Measurements from ENCODE around the gene PEX13. TPM values are rescaled to one million over a fixed set of nuclear protein-coding genes. Genes with fewer than 3 reads are reported as not detected.

The PEX13 gene
- 28.7 and 42.3 TPM in 2 replicates for total RNA-seq

- DNase-seq (ENCODE audit: low read depth) = peak; percentile 77
- TF ChIP-seq CTCF (IDR thresholded peaks at IDR 0.05; ENCODE audit: insufficient read depth, low read depth, low read length) = no peak
- H3K4me3 ChIP-seq (ENCODE audit: low read depth, low read length) = peak within 1 kb of the TSS; percentile 84
These were observed at the start of gene PEX13, which contains the start of gene PUS10 for GRCh38 chr2:61017556-61018317. PEX13 (plus strand) TSS chr2:61017720; CDS start chr2:61017760, 40 bp downstream. PUS10 (minus strand) TSS chr2:61018255; CDS start chr2:61011890, 6,365 bp downstream.

- DNase-seq (ENCODE audit: low read depth) = no peak
- no peak for TF ChIP-seq CTCF (IDR thresholded peaks at IDR 0.05; ENCODE audit: insufficient read depth, low read depth, low read length)
- no peak overlapping the region for H3K4me3 ChIP-seq (ENCODE audit: low read depth, low read length)
These were observed 44.4 kb upstream of the PEX13 start for GRCh38 chr2:60972889-60973656.

- TF ChIP-seq CTCF (IDR thresholded peaks at IDR 0.05; ENCODE audit: insufficient read depth, low read depth, low read length) = no peak
- H3K4me3 ChIP-seq (ENCODE audit: low read depth, low read length) = no peak overlapping the region
- DNase-seq (ENCODE audit: low read depth) = no peak
These were observed 43.8 kb upstream of the PEX13 start for GRCh38 chr2:60973705-60974104.

- no peak for DNase-seq (ENCODE audit: low read depth)
- H3K4me3 ChIP-seq (ENCODE audit: low read depth, low read length) = no peak overlapping the region
- no peak for TF ChIP-seq CTCF (IDR thresholded peaks at IDR 0.05; ENCODE audit: insufficient read depth, low read depth, low read length)
These were observed 42.9 kb upstream of the PEX13 start for GRCh38 chr2:60974652-60975051.

- TF ChIP-seq CTCF (IDR thresholded peaks at IDR 0.05; ENCODE audit: insufficient read depth, low read depth, low read length) = no peak
- DNase-seq (ENCODE audit: low read depth) = no peak
- H3K4me3 ChIP-seq (ENCODE audit: low read depth, low read length) = no peak overlapping the region
These were observed 41.2 kb upstream of the PEX13 start for GRCh38 chr2:60976256-60976850.

- H3K4me3 ChIP-seq (ENCODE audit: low read depth, low read length) = no peak overlapping the region
- no peak for TF ChIP-seq CTCF (IDR thresholded peaks at IDR 0.05; ENCODE audit: insufficient read depth, low read depth, low read length)
- DNase-seq (ENCODE audit: low read depth) = no peak
These were observed 40.5 kb upstream of the PEX13 start for GRCh38 chr2:60976875-60977561.

All from fibroblast of villous mesenchyme (primary cell).